DND-41 (cell line): ENCODE data around the gene NEU4.

Source experiments
- ATAC-seq: fragments of 200-7000 bp; cut with Tn5 transposase; 3 replicates; pipeline ENCODE4 v1.9.1; 2021; ENCODE audit warnings: low read depth; ENCODE audit not compliant: insufficient read depth
- DNase-seq: peaks from one replicate; pipeline ENCODE4 v3.0.0-alpha.2; 2020
- H2AFZ ChIP-seq: 2 replicates; pipeline ENCODE4 v1.6.0; 2012; ENCODE audit warnings: low read depth, low read length
- H3K27ac ChIP-seq: 2 replicates; pipeline ENCODE4 v1.5.1; 2012; ENCODE audit warnings: low read length, inconsistent platforms
- H3K27me3 ChIP-seq: fragments of 200-600 bp; sonication (generic); 2 replicates; pipeline ENCODE4 v1.6.0; 2012; ENCODE audit warnings: low read length, mild to moderate bottlenecking, inconsistent platforms; ENCODE audit not compliant: insufficient read depth, poor library complexity
- H3K36me3 ChIP-seq: 2 replicates; pipeline ENCODE4 v1.5.1; 2012; ENCODE audit warnings: low read length, inconsistent platforms; ENCODE audit not compliant: insufficient read depth
- H3K4me1 ChIP-seq: 2 replicates; pipeline ENCODE4 v1.5.1; 2012; ENCODE audit warnings: mild to moderate bottlenecking, low read length; ENCODE audit not compliant: insufficient read depth
- H3K4me2 ChIP-seq: 2 replicates; pipeline ENCODE4 v1.6.0; 2012; ENCODE audit warnings: mild to moderate bottlenecking, moderate library complexity, low read length, inconsistent platforms; ENCODE audit not compliant: insufficient read depth
- H3K4me3 ChIP-seq, 2 experiments: fragments of 200-600 bp in 1 of 2; shearing (Covaris generic) in 1 of 2; 2 replicates each; pipeline ENCODE4 v1.5.1; 2012 to 2016; ENCODE audit warnings: inconsistent platforms in 2 of 2, low read length in 2 of 2, mild to moderate bottlenecking in 2 of 2, low read depth in 1 of 2, moderate library complexity in 1 of 2
- H3K79me2 ChIP-seq: 2 replicates; pipeline ENCODE4 v1.6.0; 2012; ENCODE audit warnings: low read length, inconsistent platforms; ENCODE audit not compliant: insufficient read depth
- H3K9ac ChIP-seq: 2 replicates; pipeline ENCODE4 v1.6.0; 2012; ENCODE audit warnings: low read depth, mild to moderate bottlenecking, inconsistent platforms, low read length, moderate library complexity
- H3K9me3 ChIP-seq: 2 replicates; pipeline ENCODE4 v1.5.1; 2012; ENCODE audit warnings: low read length, moderate library complexity, mild to moderate bottlenecking, inconsistent platforms; ENCODE audit not compliant: insufficient read depth, severe bottlenecking
- H4K20me1 ChIP-seq: 2 replicates; pipeline ENCODE4 v1.6.0; 2012; ENCODE audit warnings: low read length; ENCODE audit not compliant: insufficient read depth
- EZH2 ChIP-seq: IDR thresholded peaks from 3 replicates; pipeline ENCODE4 v1.6.1; 2012; ENCODE audit warnings: borderline replicate concordance, low read depth, mild to moderate bottlenecking, moderate library complexity, low read length, inconsistent platforms; ENCODE audit not compliant: severe bottlenecking
- TF ChIP-seq, protein P1 (sequence below): IDR thresholded peaks from 2 replicates; pipeline ENCODE4 v1.5.1; 2012; ENCODE audit warnings: borderline replicate concordance, low read length, moderate library complexity, mild to moderate bottlenecking; ENCODE audit not compliant: poor library complexity, severe bottlenecking; ENCODE audit errors: extremely low read depth

Gene NEU4

DNA sequence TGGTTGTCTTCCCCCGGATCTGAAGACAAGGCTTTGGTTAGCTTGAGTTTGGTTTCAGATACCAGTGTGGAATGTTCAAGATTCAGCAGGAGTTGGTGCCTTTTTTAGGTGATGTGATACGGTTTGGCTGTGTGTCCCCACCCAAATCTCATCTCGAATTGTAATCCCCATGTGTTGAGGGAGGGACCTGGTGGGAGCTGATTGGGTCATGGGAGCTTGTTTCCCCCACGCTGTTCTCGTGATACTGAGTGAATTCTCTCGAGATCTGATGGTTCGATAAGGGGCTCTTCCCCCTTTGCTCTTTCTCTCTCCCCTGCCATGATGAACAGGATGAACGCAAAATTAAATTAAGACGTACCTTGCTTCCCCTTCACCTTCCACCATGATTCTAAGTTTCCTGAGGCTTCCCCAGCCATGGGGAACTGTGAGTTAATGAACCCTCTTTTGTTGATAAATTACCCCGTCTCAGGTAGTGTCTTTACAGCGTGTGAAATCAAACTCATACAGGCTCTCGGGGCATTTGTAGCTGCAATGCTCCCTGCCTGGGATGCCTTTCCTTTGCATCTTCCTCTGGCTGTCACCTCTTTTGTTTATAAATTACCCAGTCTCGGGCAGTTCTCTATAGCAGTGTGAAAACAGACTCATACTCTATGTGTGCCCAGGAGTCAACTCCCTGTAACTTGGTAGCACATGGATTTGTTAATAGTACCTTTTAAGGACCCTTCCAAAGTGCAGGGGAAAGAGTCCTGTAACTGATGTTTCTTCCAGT, 28.4 kb downstream of the NEU4 start:
- H3K4me3 ChIP-seq, result no peak overlapping the region
- TF ChIP-seq, protein P1, sequence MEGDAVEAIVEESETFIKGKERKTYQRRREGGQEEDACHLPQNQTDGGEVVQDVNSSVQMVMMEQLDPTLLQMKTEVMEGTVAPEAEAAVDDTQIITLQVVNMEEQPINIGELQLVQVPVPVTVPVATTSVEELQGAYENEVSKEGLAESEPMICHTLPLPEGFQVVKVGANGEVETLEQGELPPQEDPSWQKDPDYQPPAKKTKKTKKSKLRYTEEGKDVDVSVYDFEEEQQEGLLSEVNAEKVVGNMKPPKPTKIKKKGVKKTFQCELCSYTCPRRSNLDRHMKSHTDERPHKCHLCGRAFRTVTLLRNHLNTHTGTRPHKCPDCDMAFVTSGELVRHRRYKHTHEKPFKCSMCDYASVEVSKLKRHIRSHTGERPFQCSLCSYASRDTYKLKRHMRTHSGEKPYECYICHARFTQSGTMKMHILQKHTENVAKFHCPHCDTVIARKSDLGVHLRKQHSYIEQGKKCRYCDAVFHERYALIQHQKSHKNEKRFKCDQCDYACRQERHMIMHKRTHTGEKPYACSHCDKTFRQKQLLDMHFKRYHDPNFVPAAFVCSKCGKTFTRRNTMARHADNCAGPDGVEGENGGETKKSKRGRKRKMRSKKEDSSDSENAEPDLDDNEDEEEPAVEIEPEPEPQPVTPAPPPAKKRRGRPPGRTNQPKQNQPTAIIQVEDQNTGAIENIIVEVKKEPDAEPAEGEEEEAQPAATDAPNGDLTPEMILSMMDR, result no peak
- no peak for TF ChIP-seq EZH2
- ATAC-seq, result no peak

DNA sequence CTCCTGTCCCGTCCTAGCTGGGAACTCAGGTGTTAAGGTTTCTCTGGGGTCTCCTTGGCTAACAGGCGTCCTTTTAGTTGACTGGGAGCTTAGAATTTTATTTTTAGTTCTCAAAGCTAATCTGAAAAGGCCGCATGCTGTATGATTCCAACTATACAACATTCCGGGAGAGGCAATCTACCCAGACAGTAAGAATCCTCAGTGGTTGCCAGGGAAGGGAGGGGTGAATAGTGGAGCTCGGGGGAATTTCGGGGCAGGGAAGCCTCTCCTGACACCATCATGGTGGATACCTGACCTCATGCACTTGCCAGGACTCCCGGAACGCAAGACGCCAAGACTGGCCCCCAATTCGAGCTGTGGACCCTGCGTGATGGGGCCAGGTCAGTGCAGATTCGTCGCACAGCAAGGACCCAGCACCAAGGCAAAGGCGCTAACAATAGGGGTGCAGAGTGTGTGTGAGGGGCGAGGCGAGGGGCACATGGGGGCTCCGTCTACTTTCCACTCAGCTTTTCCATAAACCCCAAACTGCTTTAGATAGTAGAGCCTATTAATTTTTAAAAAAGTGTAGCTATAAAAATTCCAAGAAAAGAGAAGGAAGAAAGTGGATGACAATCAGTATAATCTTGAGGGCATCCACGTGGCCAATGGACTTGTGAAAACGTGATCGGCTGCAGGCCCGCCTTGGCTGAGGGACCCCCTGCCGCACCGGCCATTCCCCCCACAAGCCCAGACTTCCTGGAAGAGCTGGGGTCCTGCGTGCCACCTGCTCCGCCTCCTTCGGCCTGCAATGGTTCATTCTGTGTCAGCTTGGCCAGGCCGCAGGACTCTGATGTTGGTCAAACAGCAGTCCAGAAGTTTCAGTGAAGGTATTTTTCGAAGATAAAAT, 32.4 kb downstream of the NEU4 start:
- no peaks in the 10 kb centered on the region for H3K79me2 ChIP-seq
- ATAC-seq (no peak), DNase-seq (no peak)
- H3K4me3 ChIP-seq, result no peak overlapping the region
- H4K20me1 ChIP-seq, result no peaks in the 10 kb centered on the region
- H3K36me3 ChIP-seq, result no peaks in the 10 kb centered on the region
- peaks cover 16% of the 10 kb centered on the region for H3K27me3 ChIP-seq
- no peak overlapping the region for H3K9ac ChIP-seq
- H3K9me3 ChIP-seq, result no peaks in the 10 kb centered on the region
- H2AFZ ChIP-seq, result no peak overlapping the region
- no peak overlapping the region for H3K4me2 ChIP-seq
- no peaks in the 10 kb centered on the region for H3K4me1 ChIP-seq
- TF ChIP-seq, protein P1, result no peak
- TF ChIP-seq EZH2, result no peak
- no peak overlapping the region for H3K27ac ChIP-seq

More for the DNA sequence above, 28.4 kb downstream of the NEU4 start:
- Histone ChIP-seq H2AFZ (no peak overlapping the region), H3K9ac (no peak overlapping the region), H3K4me1 (no peaks in the 10 kb centered on the region), H3K36me3 (no peaks in the 10 kb centered on the region), H3K4me2 (no peak overlapping the region), H3K27me3 (peaks cover 10% of the 10 kb centered on the region), H3K9me3 (no peaks in the 10 kb centered on the region), H4K20me1 (no peaks in the 10 kb centered on the region), H3K27ac (no peak overlapping the region), H3K79me2 (no peaks in the 10 kb centered on the region)
- DNase-seq, result no peak

DNA sequence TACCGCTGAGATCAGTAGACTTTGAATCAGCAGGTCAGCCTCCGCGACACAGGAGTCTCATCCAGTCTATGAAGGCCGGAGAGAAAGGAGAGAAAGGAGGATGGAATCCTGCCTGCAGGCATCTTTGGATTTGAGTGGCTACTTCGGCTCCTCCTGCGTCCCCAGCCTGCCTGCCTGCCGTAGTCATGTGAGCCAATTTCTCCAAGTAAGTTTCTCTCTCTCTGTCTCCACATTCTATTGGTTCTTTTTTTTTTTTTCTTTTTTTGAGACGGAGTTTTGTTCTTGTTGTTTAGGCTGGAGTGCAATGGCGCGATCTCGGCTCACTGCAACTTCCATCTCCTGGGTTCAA, 33.0 kb downstream of the NEU4 start:
- Histone ChIP-seq H3K27ac (no peak overlapping the region), H3K27me3 (peaks cover 16% of the 10 kb centered on the region), H3K4me2 (no peak overlapping the region), H3K4me3 (no peak overlapping the region), H2AFZ (no peak overlapping the region), H3K9ac (no peak overlapping the region), H3K9me3 (no peaks in the 10 kb centered on the region), H3K4me1 (no peaks in the 10 kb centered on the region), H3K36me3 (no peaks in the 10 kb centered on the region), H4K20me1 (no peaks in the 10 kb centered on the region), H3K79me2 (no peaks in the 10 kb centered on the region)
- DNase-seq, result no peak
- no peak for ATAC-seq
- TF ChIP-seq, protein P1, result no peak
- no peak for TF ChIP-seq EZH2
